Measurements from ENCODE around the gene THEM5. TPM values are rescaled to one million over a fixed set of nuclear protein-coding genes. Genes with fewer than 3 reads are reported as not detected.

Gene THEM5
- total RNA-seq, 4 donors from 2014 or later = not detected

- H3K27me3 ChIP-seq = no peaks in the 10 kb centered on the region
- no peak for DNase-seq
- TF ChIP-seq POLR2A (IDR thresholded peaks at IDR 0.05) = no peak
- no peak for TF ChIP-seq CTCF (IDR thresholded peaks at IDR 0.05)
- no peak overlapping the region for H3K4me3 ChIP-seq
- no peaks in the 10 kb centered on the region for H3K9me3 ChIP-seq
- H3K4me1 ChIP-seq = no peaks in the 10 kb centered on the region
- intact Hi-C loops (cut with DNase I; ENCODE audit: low total_unique reads) = no loop called here
- no peaks in the 10 kb centered on the region for H3K36me3 ChIP-seq
- H3K27ac ChIP-seq = no peak overlapping the region
Measured at GRCh38 chr1:151852733-151853132, 779 bp downstream of the THEM5 start.

GRCh38 chr1:151851886-151852285 is 1.6 kb downstream of the THEM5 start:
- TF ChIP-seq POLR2A (IDR thresholded peaks at IDR 0.05) = no peak
- no peak for TF ChIP-seq CTCF (IDR thresholded peaks at IDR 0.05)
- Histone ChIP-seq H3K9me3 (no peaks in the 10 kb centered on the region), H3K27me3 (no peaks in the 10 kb centered on the region), H3K4me3 (no peak overlapping the region), H3K27ac (no peak overlapping the region), H3K36me3 (no peaks in the 10 kb centered on the region), H3K4me1 (no peaks in the 10 kb centered on the region)
- DNase-seq = no peak
- intact Hi-C loops (cut with DNase I; ENCODE audit: low total_unique reads) = no loop called here

- no peak for TF ChIP-seq POLR2A (IDR thresholded peaks at IDR 0.05)
- TF ChIP-seq CTCF (IDR thresholded peaks at IDR 0.05) = no peak
- H3K27me3 ChIP-seq = no peaks in the 10 kb centered on the region
- DNase-seq = no peak
Measured at GRCh38 chr1:151849871-151850270, 3.6 kb downstream of the THEM5 start.

GRCh38 chr1:151849126-151849525 is 4.4 kb downstream of the THEM5 start:
- Histone ChIP-seq H3K9me3 (no peaks in the 10 kb centered on the region), H3K27me3 (no peaks in the 10 kb centered on the region)

More at GRCh38 chr1:151849871-151850270, 3.6 kb downstream of the THEM5 start:
- Histone ChIP-seq H3K36me3 (no peaks in the 10 kb centered on the region), H3K27ac (no peak overlapping the region), H3K9me3 (no peaks in the 10 kb centered on the region), H3K4me3 (no peak overlapping the region), H3K4me1 (no peaks in the 10 kb centered on the region)
- intact Hi-C loops (cut with DNase I; ENCODE audit: low total_unique reads) = no loop called here

More at GRCh38 chr1:151849126-151849525, 4.4 kb downstream of the THEM5 start:
- Histone ChIP-seq H3K27ac (no peak overlapping the region), H3K4me3 (no peak overlapping the region), H3K4me1 (no peaks in the 10 kb centered on the region), H3K36me3 (no peaks in the 10 kb centered on the region)
- TF ChIP-seq POLR2A (IDR thresholded peaks at IDR 0.05) = no peak
- TF ChIP-seq CTCF (IDR thresholded peaks at IDR 0.05) = no peak
- intact Hi-C loops (cut with DNase I; ENCODE audit: low total_unique reads) = no loop called here
- no peak for DNase-seq

All from uterus (tissue), 4 donors.